Pancreas (tissue), 10 donors: ENCODE results near the gene GIMD1. TPM values are rescaled to one million over a fixed set of nuclear protein-coding genes. Genes with fewer than 3 reads are reported as not detected.
"Not testable (repeated sequence)": the region's sequence is repeated elsewhere in the genome, so short reads cannot be mapped to it uniquely, and the experiment has no call there.

Experiments used
- ATAC-seq, 4 donors: fragments of 200-7000 bp; cut with Tn5 transposase; one replicate each; pipeline versions ENCODE4 v1.8.0 to v1.9.1; 2020; ENCODE audit warnings: mild to moderate bottlenecking in 4 of 4, moderate library complexity in 4 of 4
- DNase-seq, 6 donors: peaks; one replicate each; pipeline ENCODE4 v3.0.0-alpha.2; 2020
- FAIRE-seq: peaks from 2 replicates; lab custom pipeline; 2012; peaks lifted over from hg19 to GRCh38; lab: Jason Lieb, UNC
- H3K27ac ChIP-seq, 4 donors: fragments of 200-600 bp; sonication (generic); 1 replicate in 3 of 4; 2 replicates in 1 of 4; pipeline versions ENCODE4 v1.5.0 to v1.8.0; 2020
- H3K27me3 ChIP-seq, 4 donors: fragments of 200-600 bp; one replicate each; pipeline ENCODE4 v1.8.0; 2021
- H3K36me3 ChIP-seq, 3 donors: fragments of 200-600 bp; sonication (generic) in 1 of 3; one replicate each; pipeline versions ENCODE4 v1.5.0 to v1.8.0; 2020 to 2021
- H3K4me1 ChIP-seq, 3 donors: fragments of 200-600 bp; one replicate each; pipeline ENCODE4 v1.8.0; 2021
- H3K4me3 ChIP-seq, 4 donors: fragments of 200-600 bp; sonication (generic) in 2 of 4; one replicate each; pipeline versions ENCODE4 v1.5.0 to v1.8.0; 2020 to 2021
- H3K9me3 ChIP-seq, 4 donors: fragments of 200-600 bp; one replicate each; pipeline ENCODE4 v1.8.0; 2021
- WGBS, 2 donors: extraction: QIAGEN DNeasy Blood & Tissue Kit; methylation state at CpG; one replicate each; pipeline ENCODE4 v1.1.7; 2013; 5-methylcytosine and 5-hydroxymethylcytosine counted together
- intact Hi-C, 3 donors: fragments of 100-400 bp; cut with DNase I; formaldehyde crosslinking; loops; one replicate each; pipeline versions ENCODE4 v1.11.1 to v1.14.2; 2022
- polyA plus RNA-seq, 2 donors: library from polyadenylated mRNA; stranded (reverse); fragments of 200-250 nt; gene quantifications; one replicate each; pipeline ENCODE4 v1.2.3, GENCODE V29; 2013
- total RNA-seq, 6 donors: library from RNA; stranded (reverse); fragmentation: NEBNext Ultra II Directional in 4 of 6; extraction: Animal tissue kit (Norgen Biotek cat#: 25700) in 4 of 6; gene quantifications; one replicate each; pipeline versions ENCODE4 v1.2.1 to v1.2.4, GENCODE V29; 2021 to 2023
- TF ChIP-seq, protein P1 (sequence below), 4 donors: fragments of 200-600 bp; sonication (generic) in 3 of 4; IDR thresholded peaks; one replicate each; pipeline versions ENCODE4 v1.5.0 to v1.8.0; 2021; ENCODE audit warnings: antibody characterized with exemption in 4 of 4
- donor health status: healthy with polysubstance abuse.
- donor health status: DM: no; HTN: no; CAD: no; lungs with moderate emphysema.
- donor health status: DM: no; HTN: no; CAD: no.
- donor health status: control.
- donor health status: control.
- donor health status: Bipolar disorder and iron deficiency.
- donor health status: DM: yes; HTN: yes; CAD: no.
- donor health status: DM: no; HTN: no; CAD: no.
- donor health status: DM: no; HTN: no; CAD: no.
- donor health status: DM: yes; HTN: yes; CAD: no.

GIMD1 gene
- total RNA-seq (not detected), polyA plus RNA-seq (not detected)

DNA sequence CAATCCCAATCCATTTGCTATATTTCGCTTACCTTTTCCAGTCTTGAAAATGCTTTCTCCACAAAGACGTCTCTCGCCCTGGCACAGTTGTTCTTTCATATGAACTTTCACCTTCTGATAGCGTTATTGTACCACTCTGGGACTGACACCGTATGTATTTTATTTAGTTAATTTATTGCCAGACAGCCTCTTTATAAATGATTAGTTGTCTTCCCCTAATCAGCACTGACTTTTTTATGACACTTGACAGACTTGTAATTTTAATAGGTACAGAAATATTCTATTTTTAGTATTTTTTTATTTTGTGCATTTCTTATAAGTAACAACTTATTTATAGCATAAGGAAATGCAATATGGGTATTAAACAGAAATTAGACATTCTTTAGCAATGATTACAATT, at the start of gene GIMD1:
Gene GIMD1, minus strand, starts transcription at position 101 of the 400 bp plus-strand sequence. CDS start 1,343 bp downstream, outside the sequence.
- DNase-seq (no peak), FAIRE-seq (no peak), ATAC-seq (no peak)
- H3K4me3 ChIP-seq = no peak within 1 kb of the TSS
- no peaks in the 10 kb centered on the region for H3K27me3 ChIP-seq
- WGBS, 2 donors = 34 to 44% methylated on average over 5 of the region's 5 CpGs
- intact Hi-C loops = no loop called here
- no peaks in the 10 kb centered on the region for H3K9me3 ChIP-seq
- H3K27ac ChIP-seq = no peak within 1 kb of the TSS
- TF ChIP-seq, protein P1, sequence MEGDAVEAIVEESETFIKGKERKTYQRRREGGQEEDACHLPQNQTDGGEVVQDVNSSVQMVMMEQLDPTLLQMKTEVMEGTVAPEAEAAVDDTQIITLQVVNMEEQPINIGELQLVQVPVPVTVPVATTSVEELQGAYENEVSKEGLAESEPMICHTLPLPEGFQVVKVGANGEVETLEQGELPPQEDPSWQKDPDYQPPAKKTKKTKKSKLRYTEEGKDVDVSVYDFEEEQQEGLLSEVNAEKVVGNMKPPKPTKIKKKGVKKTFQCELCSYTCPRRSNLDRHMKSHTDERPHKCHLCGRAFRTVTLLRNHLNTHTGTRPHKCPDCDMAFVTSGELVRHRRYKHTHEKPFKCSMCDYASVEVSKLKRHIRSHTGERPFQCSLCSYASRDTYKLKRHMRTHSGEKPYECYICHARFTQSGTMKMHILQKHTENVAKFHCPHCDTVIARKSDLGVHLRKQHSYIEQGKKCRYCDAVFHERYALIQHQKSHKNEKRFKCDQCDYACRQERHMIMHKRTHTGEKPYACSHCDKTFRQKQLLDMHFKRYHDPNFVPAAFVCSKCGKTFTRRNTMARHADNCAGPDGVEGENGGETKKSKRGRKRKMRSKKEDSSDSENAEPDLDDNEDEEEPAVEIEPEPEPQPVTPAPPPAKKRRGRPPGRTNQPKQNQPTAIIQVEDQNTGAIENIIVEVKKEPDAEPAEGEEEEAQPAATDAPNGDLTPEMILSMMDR (IDR thresholded peaks at IDR 0.05) = no peak
- no peaks in the 10 kb centered on the region for H3K36me3 ChIP-seq
- H3K4me1 ChIP-seq = no peaks in the 10 kb centered on the region

DNA sequence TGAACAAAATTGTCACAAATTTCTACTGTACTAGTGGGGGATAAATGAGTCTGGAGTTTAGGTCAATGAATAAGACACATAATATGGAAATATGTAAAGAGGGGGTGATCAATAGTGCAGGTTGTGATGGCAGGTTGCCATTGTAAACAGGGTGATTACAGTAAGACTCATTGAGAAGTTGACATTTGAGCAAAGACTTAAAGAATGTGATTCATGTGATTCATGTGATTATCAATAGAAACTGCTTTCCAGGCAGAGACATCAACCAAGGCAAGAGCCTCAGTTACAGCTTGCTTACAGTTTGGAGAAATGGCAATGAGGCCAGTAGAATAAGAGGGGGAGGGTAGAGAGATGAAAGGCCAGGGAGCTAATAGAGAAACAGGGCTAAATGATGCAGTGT, 45.8 kb upstream of the GIMD1 start:
- intact Hi-C loops = no loop called here
- Histone ChIP-seq H3K27me3 (no peaks in the 10 kb centered on the region), H3K36me3 (no peaks in the 10 kb centered on the region), H3K27ac (no peak overlapping the region), H3K9me3 (no peaks in the 10 kb centered on the region), H3K4me3 (no peak overlapping the region), H3K4me1 (no peaks in the 10 kb centered on the region)
- FAIRE-seq (no peak), ATAC-seq (no peak), DNase-seq (no peak)
- TF ChIP-seq, protein P1 (IDR thresholded peaks at IDR 0.05) = no peak

DNA sequence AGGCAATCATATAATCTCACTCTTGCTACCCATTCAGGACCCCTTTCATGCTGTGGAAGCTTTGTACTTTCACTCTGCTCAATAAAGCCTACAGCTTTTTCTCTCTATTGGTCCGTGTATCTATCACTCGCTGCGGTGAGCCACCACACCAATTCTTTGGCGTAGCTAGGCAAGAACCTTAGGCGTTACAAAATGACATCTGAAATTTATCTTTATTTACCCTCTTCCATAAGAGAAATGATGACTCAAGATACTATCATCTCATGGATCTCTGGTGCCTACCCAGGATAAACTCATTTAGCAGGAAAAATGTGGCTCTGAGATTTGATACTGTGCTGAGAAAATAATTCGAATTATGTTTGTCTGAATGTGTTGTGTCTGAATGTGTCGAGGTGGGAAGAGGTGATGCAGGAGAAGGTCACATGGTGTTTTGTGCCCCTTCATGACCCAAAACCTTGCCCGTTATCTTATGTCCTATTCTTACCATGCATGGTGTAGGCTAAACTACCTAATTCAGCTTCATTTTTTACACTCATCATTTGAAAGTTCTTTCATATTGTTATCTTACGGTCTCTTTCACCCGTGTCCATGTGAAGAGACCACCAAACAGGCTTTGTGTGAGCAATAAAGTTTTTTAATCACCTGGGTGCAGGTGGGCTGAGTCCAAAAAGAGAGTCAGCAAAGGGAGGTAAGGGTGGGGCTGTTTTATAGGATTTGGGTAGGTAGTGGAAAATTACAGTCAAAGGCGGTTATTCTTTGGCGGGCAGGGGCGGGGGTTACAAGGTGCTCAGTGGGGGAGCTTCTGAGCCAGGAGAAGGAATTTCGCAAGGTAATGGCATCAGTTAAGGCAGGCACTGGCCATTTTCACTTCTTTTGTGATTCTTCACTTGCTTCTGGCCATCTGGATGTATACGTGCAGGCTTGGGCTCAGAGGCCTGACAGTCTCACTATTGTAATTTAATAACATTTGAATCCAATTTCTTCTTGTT, 41.6 kb upstream of the GIMD1 start:
- TF ChIP-seq, protein P1 (IDR thresholded peaks at IDR 0.05) = no peak
- DNase-seq = no peak
- Histone ChIP-seq H3K36me3 (no peaks in the 10 kb centered on the region), H3K27me3 (peaks cover 0 to 5% (median 0%) of the 10 kb centered on the region in 4 donors), H3K27ac (no peak overlapping the region), H3K4me3 (no peak overlapping the region), H3K9me3 (no peaks in the 10 kb centered on the region), H3K4me1 (no peaks in the 10 kb centered on the region)
- FAIRE-seq = no peak
- WGBS, 2 donors = 73 to 85% methylated on average over 15 of the region's 15 CpGs
- intact Hi-C loops = no loop called here
- ATAC-seq = no peak

DNA sequence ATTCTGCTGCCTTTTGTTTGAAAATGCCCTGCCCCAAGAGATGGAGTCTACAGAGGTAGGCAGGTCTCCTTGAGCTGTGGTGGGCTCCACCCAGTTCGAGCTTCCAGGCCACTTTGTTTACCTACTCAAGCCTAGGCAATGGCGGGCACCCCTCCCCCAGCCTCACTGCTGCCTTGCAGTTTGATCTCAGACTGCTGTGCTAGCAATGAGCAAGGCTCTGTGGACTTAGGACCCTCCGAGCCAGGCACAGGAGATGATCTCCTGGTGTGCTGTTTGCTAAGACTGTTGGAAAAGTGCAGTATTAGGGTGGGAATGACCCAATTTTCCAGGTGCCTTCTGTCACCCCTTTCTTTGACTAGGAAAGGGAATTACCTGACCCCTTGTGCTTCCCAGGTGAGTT, 39.4 kb upstream of the GIMD1 start:
- intact Hi-C loops, ATAC-seq: not testable (repeated sequence)
- WGBS, 2 donors = 32 to 41% methylated on average over 3 of the region's 3 CpGs

DNA sequence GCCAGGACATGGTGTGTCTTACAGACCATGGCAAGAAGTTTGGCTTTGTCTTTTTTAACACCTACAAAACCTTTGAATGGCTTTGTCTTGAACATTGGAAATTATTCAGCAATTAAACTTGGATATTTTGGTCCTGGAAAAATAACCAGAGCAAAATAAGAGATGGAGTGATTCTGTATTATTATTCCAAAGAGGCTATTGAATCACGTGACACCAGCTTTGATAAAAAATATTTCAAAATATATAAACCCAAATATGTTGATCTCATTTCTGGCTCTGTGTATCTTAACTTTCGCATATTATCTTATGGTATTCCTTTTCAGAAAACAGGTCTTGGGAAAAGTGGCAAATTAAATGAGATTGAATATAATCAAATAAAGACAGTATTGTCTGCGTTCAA, 32.6 kb upstream of the GIMD1 start:
- TF ChIP-seq, protein P1 (IDR thresholded peaks at IDR 0.05) = no peak
- Histone ChIP-seq H3K27ac (no peak overlapping the region), H3K4me1 (no peaks in the 10 kb centered on the region), H3K4me3 (no peak overlapping the region), H3K27me3 (no peaks in the 10 kb centered on the region), H3K36me3 (no peaks in the 10 kb centered on the region), H3K9me3 (no peaks in the 10 kb centered on the region)
- intact Hi-C loops = no loop called here
- DNase-seq = no peak
- FAIRE-seq = no peak
- ATAC-seq = no peak
- 72 to 85% methylated on average over 3 of the region's 3 CpGs for WGBS, 2 donors

More for the DNA sequence above, 39.4 kb upstream of the GIMD1 start:
- not testable (repeated sequence) for H3K9me3 ChIP-seq, DNase-seq, H3K27me3 ChIP-seq, H3K27ac ChIP-seq, FAIRE-seq, H3K4me3 ChIP-seq, H3K4me1 ChIP-seq, H3K36me3 ChIP-seq

DNA sequence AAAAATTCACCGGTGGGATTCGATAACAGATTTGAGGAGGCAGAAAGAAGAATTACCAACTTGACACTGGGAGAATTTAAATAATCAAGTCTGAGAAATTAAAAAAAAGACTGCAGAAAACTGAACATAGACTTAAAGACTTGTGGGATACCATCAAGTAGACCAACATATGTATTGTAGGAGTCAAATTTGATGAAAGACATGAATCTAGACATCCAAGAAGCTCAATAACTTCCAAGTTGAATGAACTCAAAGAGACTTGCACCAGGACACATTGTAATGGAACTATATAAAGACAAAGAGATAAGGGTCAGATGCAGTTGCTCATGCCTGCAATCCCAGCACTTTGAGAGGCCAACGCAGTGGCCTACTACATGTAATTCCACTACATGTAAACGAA, 30.3 kb upstream of the GIMD1 start:
- DNase-seq, H3K4me1 ChIP-seq, H3K27ac ChIP-seq, intact Hi-C loops, H3K4me3 ChIP-seq, H3K9me3 ChIP-seq, FAIRE-seq, H3K36me3 ChIP-seq, H3K27me3 ChIP-seq, ATAC-seq: not testable (repeated sequence)
- WGBS, 2 donors = 48 to 53% methylated on average over 2 of the region's 4 CpGs
